Lower lobe of right lung (tissue), 2 donors: Measurements from ENCODE around the gene HS3ST2. TPM values are rescaled to one million over a fixed set of nuclear protein-coding genes. Genes with fewer than 3 reads are reported as not detected.

Source experiments
- ATAC-seq, 2 donors: fragments of 200-7000 bp; cut with Tn5 transposase; one replicate each; pipeline ENCODE4 v1.9.1; 2020 to 2022; ENCODE audit warnings: mild to moderate bottlenecking in 2 of 2, moderate library complexity in 2 of 2
- DNase-seq: peaks from one replicate; pipeline ENCODE4 v3.0.0-alpha.2; 2020
- H3K27ac ChIP-seq: fragments of 200-600 bp; one replicate; pipeline ENCODE4 v1.8.0; 2022
- H3K27me3 ChIP-seq: fragments of 200-600 bp; one replicate; pipeline ENCODE4 v1.8.0; 2022; ENCODE audit warnings: low read depth
- H3K36me3 ChIP-seq: fragments of 200-600 bp; one replicate; pipeline ENCODE4 v1.8.0; 2022; ENCODE audit warnings: mild to moderate bottlenecking
- H3K4me1 ChIP-seq: fragments of 200-600 bp; one replicate; pipeline ENCODE4 v1.8.0; 2022
- H3K4me3 ChIP-seq: fragments of 200-600 bp; one replicate; pipeline ENCODE4 v1.8.0; 2022; ENCODE audit warnings: mild to moderate bottlenecking
- H3K9me3 ChIP-seq: fragments of 200-600 bp; one replicate; pipeline ENCODE4 v1.8.0; 2022
- intact Hi-C: fragments of 100-400 bp; cut with DNase I; formaldehyde crosslinking; loops from one replicate; pipeline ENCODE4 v1.11.0; 2022
- total RNA-seq: library from RNA; stranded (reverse); fragmentation: NEBNext Ultra II Directional; extraction: Animal tissue kit (Norgen Biotek cat#: 25700); gene quantifications from one replicate; pipeline ENCODE4 v1.2.1, GENCODE V29; 2021
- TF ChIP-seq, protein P1 (sequence below): fragments of 200-600 bp; IDR thresholded peaks from one replicate; pipeline ENCODE4 v1.8.0; 2022; ENCODE audit warnings: antibody characterized with exemption, mild to moderate bottlenecking
- donor health status: DM: no; HTN: yes; CAD: no; lungs with severe emphysema.

HS3ST2 gene
- total RNA-seq, 1 donor from 2014 or later: 4.8 TPM

DNA sequence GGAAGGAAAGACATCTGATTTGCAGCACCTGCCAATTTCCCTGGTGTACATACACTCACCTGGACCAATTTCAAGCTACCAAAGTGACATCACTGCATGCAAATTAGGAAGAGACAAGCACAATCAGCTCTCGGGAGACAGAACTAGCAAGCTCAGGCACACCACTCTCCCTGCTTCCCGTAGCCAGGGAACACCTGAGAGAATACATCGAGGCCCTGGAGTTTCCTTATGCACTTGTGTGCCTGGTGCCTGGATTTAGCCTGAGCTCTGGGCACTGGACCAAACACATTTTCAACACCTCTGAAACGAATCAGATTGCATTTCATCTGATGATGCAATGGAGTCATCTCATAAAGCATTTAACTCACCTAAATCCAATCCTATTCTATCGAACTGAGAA, 110.5 kb downstream of the HS3ST2 start:
- Histone ChIP-seq H3K4me3 (no peak overlapping the region), H3K9me3 (no peaks in the 10 kb centered on the region), H3K4me1 (no peaks in the 10 kb centered on the region), H3K36me3 (no peaks in the 10 kb centered on the region), H3K27ac (no peak overlapping the region), H3K27me3 (peaks cover 14% of the 10 kb centered on the region)
- intact Hi-C loops: no loop called here
- DNase-seq: no peak
- TF ChIP-seq, protein P1, sequence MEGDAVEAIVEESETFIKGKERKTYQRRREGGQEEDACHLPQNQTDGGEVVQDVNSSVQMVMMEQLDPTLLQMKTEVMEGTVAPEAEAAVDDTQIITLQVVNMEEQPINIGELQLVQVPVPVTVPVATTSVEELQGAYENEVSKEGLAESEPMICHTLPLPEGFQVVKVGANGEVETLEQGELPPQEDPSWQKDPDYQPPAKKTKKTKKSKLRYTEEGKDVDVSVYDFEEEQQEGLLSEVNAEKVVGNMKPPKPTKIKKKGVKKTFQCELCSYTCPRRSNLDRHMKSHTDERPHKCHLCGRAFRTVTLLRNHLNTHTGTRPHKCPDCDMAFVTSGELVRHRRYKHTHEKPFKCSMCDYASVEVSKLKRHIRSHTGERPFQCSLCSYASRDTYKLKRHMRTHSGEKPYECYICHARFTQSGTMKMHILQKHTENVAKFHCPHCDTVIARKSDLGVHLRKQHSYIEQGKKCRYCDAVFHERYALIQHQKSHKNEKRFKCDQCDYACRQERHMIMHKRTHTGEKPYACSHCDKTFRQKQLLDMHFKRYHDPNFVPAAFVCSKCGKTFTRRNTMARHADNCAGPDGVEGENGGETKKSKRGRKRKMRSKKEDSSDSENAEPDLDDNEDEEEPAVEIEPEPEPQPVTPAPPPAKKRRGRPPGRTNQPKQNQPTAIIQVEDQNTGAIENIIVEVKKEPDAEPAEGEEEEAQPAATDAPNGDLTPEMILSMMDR: no peak
- no peak for ATAC-seq

DNA sequence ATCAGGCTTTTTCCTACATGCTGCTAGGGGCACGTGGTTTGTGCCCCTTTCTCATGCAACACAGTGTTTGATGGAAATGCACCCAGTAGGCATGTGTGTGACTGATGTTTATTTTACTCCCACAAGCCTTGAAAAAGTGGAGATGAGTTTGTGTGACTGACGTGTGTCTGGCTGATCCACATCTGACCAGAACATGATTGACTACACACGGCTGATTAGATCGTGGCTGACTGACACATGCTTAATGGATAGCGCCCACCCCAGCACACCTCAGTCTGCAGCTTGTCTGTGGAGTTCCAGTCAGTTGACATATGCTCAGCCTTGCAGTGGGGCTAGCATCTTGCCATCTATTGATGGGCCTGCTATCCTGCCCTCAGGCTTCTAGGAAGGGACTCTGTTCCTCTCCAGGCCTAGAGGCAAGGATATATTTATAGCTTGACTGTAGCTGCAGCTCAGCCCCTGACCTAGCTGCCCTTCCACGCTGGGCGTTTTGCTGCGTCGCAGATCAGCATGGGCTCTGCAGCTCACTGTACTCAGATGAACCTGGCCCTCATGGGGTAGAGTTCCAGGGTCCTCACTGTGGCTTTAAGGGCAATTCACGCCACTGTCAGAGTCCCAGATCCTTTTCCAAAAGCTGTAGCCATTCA, 112.3 kb downstream of the HS3ST2 start:
- Histone ChIP-seq H3K27me3 (peaks cover 14% of the 10 kb centered on the region), H3K27ac (no peak overlapping the region), H3K4me1 (no peaks in the 10 kb centered on the region), H3K9me3 (no peaks in the 10 kb centered on the region), H3K36me3 (no peaks in the 10 kb centered on the region), H3K4me3 (no peak overlapping the region)
- ATAC-seq (no peak), DNase-seq (no peak)
- TF ChIP-seq, protein P1: no peak
- intact Hi-C loops: no loop called here

DNA sequence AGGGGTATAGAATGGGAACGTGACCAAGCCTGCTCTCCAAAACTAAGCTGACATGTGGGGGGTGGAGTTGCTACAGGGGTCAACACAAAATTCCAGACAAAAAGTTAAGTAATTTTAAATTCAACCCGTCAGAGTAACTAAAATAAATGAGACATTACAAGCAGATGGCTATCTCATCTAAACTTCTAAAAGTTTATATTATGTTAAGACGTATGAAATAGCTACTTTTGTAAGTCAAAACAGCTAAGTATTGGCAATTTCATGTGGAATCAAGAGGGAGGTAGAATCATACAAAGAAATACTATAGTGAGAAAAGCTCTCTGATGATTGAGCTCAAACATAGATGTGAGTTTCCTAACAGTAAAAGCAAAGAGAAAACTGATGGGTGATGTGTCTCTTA, 113.3 kb downstream of the HS3ST2 start:
- H3K27ac ChIP-seq: no peak overlapping the region
- H3K27me3 ChIP-seq: peaks cover 14% of the 10 kb centered on the region
- no peak overlapping the region for H3K4me3 ChIP-seq
- TF ChIP-seq, protein P1: no peak
- H3K36me3 ChIP-seq: no peaks in the 10 kb centered on the region
- H3K4me1 ChIP-seq: no peaks in the 10 kb centered on the region
- H3K9me3 ChIP-seq: no peaks in the 10 kb centered on the region
- no peak for DNase-seq
- intact Hi-C loops: no loop called here
- ATAC-seq: no peak

DNA sequence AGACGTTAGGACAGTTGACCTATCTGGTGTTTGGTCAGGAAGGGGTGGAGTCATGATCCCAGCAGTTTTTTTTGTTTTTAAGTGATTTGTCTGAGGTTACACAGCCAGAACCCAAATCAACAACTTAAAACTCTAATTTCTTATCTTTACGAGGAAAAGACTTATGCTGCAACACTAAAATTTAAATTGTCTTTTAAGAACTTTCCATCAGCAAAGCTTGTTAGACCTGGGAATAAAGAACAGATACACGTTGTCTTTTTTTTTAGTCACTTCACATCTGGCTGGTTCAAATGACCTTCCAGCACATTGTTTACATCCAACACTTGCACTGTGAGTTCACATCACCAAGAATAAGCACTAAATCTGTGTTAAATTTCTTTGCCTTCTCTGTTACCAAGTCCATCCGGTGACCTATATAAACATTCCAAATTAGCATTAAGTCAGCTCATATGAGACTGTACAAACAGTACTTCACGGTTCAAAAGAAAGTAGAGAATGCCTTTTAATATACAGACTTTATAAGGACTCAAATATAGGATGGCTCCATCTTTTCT, 115.0 kb downstream of the HS3ST2 start:
- Histone ChIP-seq H3K4me3 (no peak overlapping the region), H3K9me3 (no peaks in the 10 kb centered on the region), H3K27me3 (peaks cover 14% of the 10 kb centered on the region), H3K4me1 (peaks cover 8% of the 10 kb centered on the region), H3K36me3 (no peaks in the 10 kb centered on the region), H3K27ac (no peak overlapping the region)
- no peak for ATAC-seq
- TF ChIP-seq, protein P1: no peak
- no peak for DNase-seq
- intact Hi-C loops: no loop called here

DNA sequence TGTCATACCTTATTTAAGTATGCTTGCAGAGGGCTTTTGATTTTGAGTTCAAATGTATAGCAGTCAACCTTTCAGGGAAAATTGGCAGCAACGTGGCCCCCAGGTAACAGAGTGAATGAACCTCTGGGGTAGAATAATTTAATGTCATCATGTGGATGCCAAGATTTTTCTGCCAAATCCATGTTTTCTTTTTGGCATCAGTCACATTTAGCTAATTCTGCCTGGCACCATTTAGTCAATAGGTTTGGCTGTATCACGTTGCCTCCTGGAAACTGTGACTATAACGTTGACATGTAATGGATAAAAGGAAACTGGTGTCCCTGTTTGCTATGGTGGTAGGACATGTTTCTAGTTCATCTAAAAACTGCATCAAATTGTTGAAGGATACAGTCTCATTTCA, 115.5 kb downstream of the HS3ST2 start:
- ATAC-seq: no peak
- no peak for DNase-seq
- Histone ChIP-seq H3K4me3 (no peak overlapping the region), H3K36me3 (no peaks in the 10 kb centered on the region), H3K27me3 (peaks cover 14% of the 10 kb centered on the region), H3K9me3 (no peaks in the 10 kb centered on the region), H3K27ac (no peak overlapping the region), H3K4me1 (peaks cover 8% of the 10 kb centered on the region)
- intact Hi-C loops: no loop called here
- TF ChIP-seq, protein P1: no peak
